GM21423 (cell line): ENCODE results near the gene PUM2.

ENCODE experiments used
- ATAC-seq: cut with Tn5 transposase; IDR thresholded peaks from one replicate; pipeline ENCODE4 v1.9.1; 2021; ENCODE audit warnings: mild to moderate bottlenecking, moderate library complexity; ENCODE audit not compliant: unreplicated experiment

The PUM2 gene

GRCh38 chr2:20219763-20220380, 130.8 kb downstream of the PUM2 start:
- ATAC-seq: no peak

- no peak for ATAC-seq
Measured at GRCh38 chr2:20218331-20219320, 132.0 kb downstream of the PUM2 start.

GRCh38 chr2:20217041-20217970, 133.3 kb downstream of the PUM2 start:
- ATAC-seq: no peak

GRCh38 chr2:20216130-20217025, 134.3 kb downstream of the PUM2 start:
- ATAC-seq: no peak

- no peak for ATAC-seq
Measured at GRCh38 chr2:20215183-20216040, 135.2 kb downstream of the PUM2 start.

GRCh38 chr2:20214566-20215182, 136.0 kb downstream of the PUM2 start:
- ATAC-seq: no peak

GRCh38 chr2:20213651-20214565, 136.7 kb downstream of the PUM2 start:
- ATAC-seq: no peak

GRCh38 chr2:20212871-20213503, 137.7 kb downstream of the PUM2 start:
- no peak for ATAC-seq

GRCh38 chr2:20212459-20212870, 138.2 kb downstream of the PUM2 start:
- no peak for ATAC-seq

- ATAC-seq: no peak
Measured at GRCh38 chr2:20211860-20212458, 138.7 kb downstream of the PUM2 start.

GRCh38 chr2:20211420-20211819, 139.2 kb downstream of the PUM2 start:
- no peak for ATAC-seq

GRCh38 chr2:20210462-20210861, 140.2 kb downstream of the PUM2 start:
- no peak for ATAC-seq

- ATAC-seq: no peak
Measured at GRCh38 chr2:20209373-20210109, 141.1 kb downstream of the PUM2 start.

GRCh38 chr2:20208476-20208859, 142.2 kb downstream of the PUM2 start:
- no peak for ATAC-seq

- ATAC-seq: no peak
Measured at GRCh38 chr2:20207051-20207450, 143.6 kb downstream of the PUM2 start.

GRCh38 chr2:20205915-20206524, 144.6 kb downstream of the PUM2 start:
- ATAC-seq: no peak
